ENCODE data around the gene ITGB1BP1. TPM values are rescaled to one million over a fixed set of nuclear protein-coding genes. Genes with fewer than 3 reads are reported as not detected.

Gene ITGB1BP1, protein sequence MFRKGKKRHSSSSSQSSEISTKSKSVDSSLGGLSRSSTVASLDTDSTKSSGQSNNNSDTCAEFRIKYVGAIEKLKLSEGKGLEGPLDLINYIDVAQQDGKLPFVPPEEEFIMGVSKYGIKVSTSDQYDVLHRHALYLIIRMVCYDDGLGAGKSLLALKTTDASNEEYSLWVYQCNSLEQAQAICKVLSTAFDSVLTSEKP
- total RNA-seq: 28.4 and 39.4 TPM in 2 replicates

DNA sequence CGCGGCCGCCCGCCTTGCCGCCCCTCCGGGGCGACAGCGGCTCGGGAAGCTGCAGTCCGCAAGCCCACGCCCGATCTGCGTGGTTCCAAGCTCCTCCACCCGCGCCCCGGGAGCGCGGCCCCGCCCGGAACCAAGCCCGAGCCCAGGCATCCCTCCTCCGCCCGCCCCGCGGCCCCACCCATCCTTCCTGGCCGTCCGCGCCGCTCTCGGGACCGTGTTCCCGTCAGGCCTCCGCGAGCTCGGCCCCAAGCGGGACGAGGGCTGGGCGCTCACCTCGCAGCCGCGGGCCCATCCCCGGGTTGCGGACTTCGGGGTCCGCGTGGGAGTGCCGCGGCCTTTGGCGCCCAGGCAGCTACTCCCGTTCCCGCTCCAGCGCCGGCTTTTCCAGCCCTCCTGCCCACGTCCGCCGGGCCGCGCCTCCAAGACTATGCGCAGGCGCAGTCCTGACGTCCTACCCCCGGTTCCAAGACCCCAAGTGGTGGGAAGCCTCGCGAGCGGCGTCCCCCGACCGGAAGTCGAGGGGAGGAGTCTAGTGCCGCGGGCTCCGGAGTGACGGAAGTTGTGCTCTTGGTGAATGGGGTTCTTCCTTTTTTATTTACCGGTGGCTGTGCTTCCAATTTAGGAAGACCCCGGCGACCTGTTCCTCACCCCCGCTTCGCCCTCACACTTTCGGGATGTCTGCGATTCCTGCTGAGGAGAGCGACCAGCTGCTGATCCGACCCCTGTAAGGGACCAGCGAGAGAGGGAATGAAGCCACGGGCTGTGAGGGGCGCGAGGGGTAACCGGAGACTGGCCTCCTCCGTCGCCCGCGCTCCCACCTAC is at the start of gene ITGB1BP1, which contains the start of gene CPSF3:
ITGB1BP1 (minus strand) TSS at position 429 of the 822 bp plus-strand sequence. CDS start 4,831 bp downstream, outside the sequence.
CPSF3 (plus strand) TSS at position 555 of the 822 bp plus-strand sequence; CDS start at position 675, 120 bp downstream.

Other genes starting within 250 kb of the ITGB1BP1 start
- 68.0 and 72.8 TPM in 2 replicates for gene ASAP2, start 216.7 kb downstream of the ITGB1BP1 start, total RNA-seq
- 38.2 and 44.9 TPM in 2 replicates for gene CPSF3, start 126 bp upstream of the ITGB1BP1 start, total RNA-seq
- gene IAH1, start 51.0 kb upstream of the ITGB1BP1 start, total RNA-seq: 26.1 and 38.9 TPM in 2 replicates
- gene ADAM17, start 132.3 kb upstream of the ITGB1BP1 start, total RNA-seq: 50.6 and 53.0 TPM in 2 replicates
- gene YWHAQ, start 207.5 kb upstream of the ITGB1BP1 start, total RNA-seq: 297 and 494 TPM in 2 replicates

Data from vein endothelial cell (primary cell).